VCaP (cell line): ENCODE measurements around the gene URB1.

Source experiments
- H3K27ac ChIP-seq: fragments of 450-650 bp; 2 replicates; pipeline ENCODE4 v1.5.1; 2017
- TF ChIP-seq, protein P1 (sequence below): fragments of 450-650 bp; conservative IDR thresholded peaks from 2 replicates; pipeline ENCODE4 v1.5.1; 2017; ENCODE audit warnings: mild to moderate bottlenecking, moderate library complexity

The URB1 gene

DNA sequence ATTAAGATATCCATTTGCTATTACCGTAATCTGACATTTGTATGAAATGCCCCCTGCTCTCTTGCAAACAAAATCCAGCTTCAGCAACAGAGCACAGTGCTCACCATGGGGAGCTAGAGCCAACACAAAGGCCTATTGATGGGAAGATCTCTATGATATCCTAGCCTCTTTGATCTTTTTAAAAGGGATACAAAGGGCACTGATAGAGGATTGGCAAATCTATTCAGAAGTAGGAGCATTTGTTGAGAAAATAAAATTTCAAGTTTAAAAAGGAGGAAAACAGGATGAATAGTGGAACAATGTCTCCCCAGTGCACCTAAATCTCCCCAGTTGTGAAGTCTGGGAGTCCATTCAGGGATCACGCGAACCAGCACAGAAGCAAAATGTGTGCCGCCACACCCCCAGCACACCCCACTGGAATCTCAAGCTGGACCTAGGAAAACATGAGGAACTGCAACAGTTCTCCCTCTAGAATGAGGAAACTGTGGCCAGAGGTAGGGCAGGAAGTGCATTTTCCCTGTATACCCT, 62.0 kb downstream of the URB1 start:
- no peak overlapping the region for H3K27ac ChIP-seq
- TF ChIP-seq, protein P1, sequence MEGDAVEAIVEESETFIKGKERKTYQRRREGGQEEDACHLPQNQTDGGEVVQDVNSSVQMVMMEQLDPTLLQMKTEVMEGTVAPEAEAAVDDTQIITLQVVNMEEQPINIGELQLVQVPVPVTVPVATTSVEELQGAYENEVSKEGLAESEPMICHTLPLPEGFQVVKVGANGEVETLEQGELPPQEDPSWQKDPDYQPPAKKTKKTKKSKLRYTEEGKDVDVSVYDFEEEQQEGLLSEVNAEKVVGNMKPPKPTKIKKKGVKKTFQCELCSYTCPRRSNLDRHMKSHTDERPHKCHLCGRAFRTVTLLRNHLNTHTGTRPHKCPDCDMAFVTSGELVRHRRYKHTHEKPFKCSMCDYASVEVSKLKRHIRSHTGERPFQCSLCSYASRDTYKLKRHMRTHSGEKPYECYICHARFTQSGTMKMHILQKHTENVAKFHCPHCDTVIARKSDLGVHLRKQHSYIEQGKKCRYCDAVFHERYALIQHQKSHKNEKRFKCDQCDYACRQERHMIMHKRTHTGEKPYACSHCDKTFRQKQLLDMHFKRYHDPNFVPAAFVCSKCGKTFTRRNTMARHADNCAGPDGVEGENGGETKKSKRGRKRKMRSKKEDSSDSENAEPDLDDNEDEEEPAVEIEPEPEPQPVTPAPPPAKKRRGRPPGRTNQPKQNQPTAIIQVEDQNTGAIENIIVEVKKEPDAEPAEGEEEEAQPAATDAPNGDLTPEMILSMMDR = no peak

DNA sequence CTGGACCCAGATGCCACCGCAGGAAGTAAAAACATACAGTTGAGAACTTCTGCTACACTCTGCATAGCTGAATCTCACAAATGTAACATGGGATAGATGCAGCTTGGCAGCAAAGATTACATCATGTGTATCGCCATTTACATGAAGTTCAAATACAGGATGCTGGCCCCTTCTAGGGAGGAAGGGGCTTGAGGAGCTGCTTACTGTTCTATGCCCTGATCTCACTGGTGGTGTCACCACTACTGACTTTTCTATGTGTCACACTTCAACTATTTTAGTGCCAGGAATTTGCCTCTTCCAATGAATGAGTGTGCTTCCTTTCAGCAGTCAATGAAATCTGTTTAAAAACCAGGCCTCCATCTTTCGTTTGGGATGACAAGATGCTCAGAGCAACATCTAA, 63.0 kb downstream of the URB1 start:
- no peak overlapping the region for H3K27ac ChIP-seq
- TF ChIP-seq, protein P1 = no peak

DNA sequence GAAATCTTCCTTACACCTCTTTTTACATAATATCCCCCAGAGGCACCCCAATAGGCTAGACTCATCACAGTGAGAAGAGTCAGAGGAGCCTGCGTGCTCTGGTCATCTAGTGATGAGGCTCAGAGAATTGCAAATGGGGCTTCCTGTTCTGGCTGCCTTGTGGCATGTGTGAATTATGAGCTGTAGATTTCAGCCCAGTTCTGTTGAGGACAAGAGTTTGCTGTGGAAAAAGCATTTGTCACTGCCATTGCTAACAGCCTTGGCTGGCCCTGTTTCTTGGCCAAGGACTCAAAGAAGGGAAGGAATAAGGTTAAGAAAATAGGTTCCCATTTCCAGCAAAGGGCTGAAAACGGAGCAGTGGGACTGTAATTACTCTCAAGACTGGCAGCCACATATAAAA, 63.5 kb downstream of the URB1 start:
- TF ChIP-seq, protein P1 = no peak
- no peak overlapping the region for H3K27ac ChIP-seq

DNA sequence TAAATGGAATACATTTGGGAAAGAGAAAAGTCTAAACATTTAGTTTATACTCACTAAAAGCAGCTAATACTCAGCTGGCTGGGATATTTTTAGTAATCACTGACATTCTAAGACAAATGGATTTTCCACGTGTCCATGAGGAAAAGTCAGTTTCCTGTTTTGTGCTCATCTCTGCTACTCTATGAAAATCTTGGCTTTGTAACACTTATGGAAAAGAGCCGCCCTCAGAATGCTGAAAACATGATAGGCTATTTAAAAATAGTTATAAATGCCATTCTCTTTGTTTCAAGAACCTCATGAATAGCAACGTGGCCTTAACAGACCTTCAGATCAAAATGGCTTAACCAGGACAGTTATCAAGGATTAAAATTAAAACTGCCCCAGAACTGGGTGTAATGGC, 64.2 kb downstream of the URB1 start:
- H3K27ac ChIP-seq = no peak overlapping the region
- TF ChIP-seq, protein P1 = no peak

DNA sequence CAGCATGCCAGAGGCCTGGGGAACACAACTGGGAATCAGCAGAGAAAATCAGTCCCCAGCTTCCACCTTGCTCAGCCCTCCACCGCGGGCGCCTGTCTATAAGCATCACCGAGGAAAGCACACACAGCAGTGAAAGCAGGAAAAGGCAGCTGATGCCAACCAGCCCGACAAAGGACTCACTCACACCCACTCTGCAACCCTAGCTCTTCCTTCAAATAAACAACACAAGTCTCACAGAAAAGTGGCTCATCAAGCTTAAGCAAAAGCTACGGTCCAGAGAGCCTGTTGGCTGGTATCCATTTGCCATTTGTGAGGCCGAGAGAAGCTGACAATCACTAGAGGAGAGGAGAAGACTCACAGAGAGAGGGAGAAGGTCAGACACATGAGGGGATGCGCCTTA, 67.1 kb downstream of the URB1 start:
- peak overlapping the region; percentile 6 for H3K27ac ChIP-seq
- TF ChIP-seq, protein P1 = no peak

DNA sequence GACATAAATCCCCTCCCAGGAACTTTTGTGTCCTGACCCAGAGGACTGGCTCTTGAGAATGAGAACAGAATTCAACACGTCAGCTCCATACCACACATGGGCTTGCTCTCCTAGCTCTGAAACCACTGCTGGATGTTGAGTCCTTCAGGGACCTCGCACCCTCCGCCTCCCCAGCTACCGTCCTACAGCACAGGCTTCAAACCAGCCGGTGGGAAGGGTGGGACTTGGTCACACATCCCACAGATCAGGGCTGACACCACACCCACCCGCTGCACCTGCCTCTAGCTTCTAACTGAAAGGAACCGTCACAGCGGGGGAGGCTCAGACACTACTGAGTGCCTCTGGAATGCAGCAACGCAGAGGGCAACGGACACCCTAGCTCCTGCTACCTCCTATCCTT, 70.1 kb downstream of the URB1 start:
- H3K27ac ChIP-seq = no peak overlapping the region
- TF ChIP-seq, protein P1 = no peak

DNA sequence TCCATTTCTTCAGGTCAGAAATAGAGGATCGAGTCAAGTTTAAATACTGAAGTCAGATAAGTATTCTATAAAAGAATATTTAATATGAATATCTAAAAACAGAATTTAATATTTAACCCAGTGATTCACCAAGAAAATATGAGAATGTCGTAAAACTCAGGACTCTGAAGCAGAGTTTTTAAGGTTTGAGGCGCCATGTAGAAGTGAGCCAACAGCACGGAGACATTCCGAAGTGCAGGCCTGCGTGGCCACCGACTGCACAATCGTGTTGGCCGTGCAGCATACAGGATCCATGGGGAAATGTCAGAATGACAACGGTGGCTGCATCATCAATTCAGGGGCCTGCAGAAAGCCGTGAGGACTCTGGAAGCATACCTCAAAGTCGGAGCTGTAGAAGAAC, 70.7 kb downstream of the URB1 start:
- TF ChIP-seq, protein P1 = no peak
- H3K27ac ChIP-seq = no peak overlapping the region
